K562 (cell line): ENCODE results near the gene SLC27A2. TPM values are rescaled to one million over a fixed set of nuclear protein-coding genes. Genes with fewer than 3 reads are reported as not detected.
A peak's percentile ranks its signal among the peaks of the same experiment; 100 is the strongest.

Experiments used
- ATAC-seq: fragments of 200-7000 bp; cut with Tn5 transposase; 3 replicates; pipeline ENCODE4 v1.9.1; 2020; ENCODE audit warnings: moderate library complexity
- BruUV-seq: library from RNA; stranded (reverse); fragments of 400-500 nt; replicated peaks from 2 replicates; lab custom pipeline; 2021; lab: Mats Ljungman, UMichigan
- CTCF ChIA-PET: fragments of 300-600 bp; formaldehyde crosslinking; extraction: SDS; loops from one replicate; lab custom pipeline; 2021; ENCODE audit warnings: low intra/inter-chr PET ratio; lab: Yijun Ruan, JAX
- POLR2A ChIA-PET: fragments of 300-600, 350-650 bp; sonication (Branson Sonifier 250); formaldehyde crosslinking; extraction: SDS; loops from one replicate; lab custom pipeline; 2021; ENCODE audit warnings: antibody characterized with exemption, inconsistent platforms; lab: Yijun Ruan, JAX
- DNase-seq, 4 experiments: peaks; one replicate each; pipeline versions ENCODE4 v3.0.0 to v3.0.0-alpha.2; 2011 to 2018; ENCODE audit warnings: low spot score in 3 of 4, mixed read lengths in 3 of 4; ENCODE audit errors: extremely low read depth in 1 of 4
- FAIRE-seq: peaks from 2 replicates; lab custom pipeline; 2011; peaks lifted over from hg19 to GRCh38; lab: Jason Lieb, UNC
- H2AFZ ChIP-seq: 2 replicates; pipeline ENCODE4 v1.6.0; 2011; ENCODE audit warnings: low read depth, low read length, control low read depth, inconsistent platforms
- H3K27ac ChIP-seq: fragments of 200-600 bp; 3 replicates; pipeline ENCODE4 v1.8.0; 2011; ENCODE audit warnings: low read depth, mild to moderate bottlenecking, control low read depth, inconsistent platforms, low read length, moderate library complexity, mixed read lengths; ENCODE audit errors: extremely low read depth
- H3K27me3 ChIP-seq, 2 experiments: fragments of 300-600 bp in 1 of 2; 2 replicates in 1 of 2; 3 replicates in 1 of 2; pipeline versions ENCODE4 v1.6.0 to v1.8.0; 2011; ENCODE audit warnings: inconsistent platforms in 2 of 2, low read length in 2 of 2, mild to moderate bottlenecking in 1 of 2, mixed read lengths in 1 of 2, moderate library complexity in 1 of 2; ENCODE audit not compliant: control insufficient read depth in 2 of 2, insufficient read depth in 2 of 2
- H3K36me3 ChIP-seq: fragments of 300-600 bp; 3 replicates; pipeline ENCODE4 v1.8.0; 2011; ENCODE audit warnings: mild to moderate bottlenecking, low read length, inconsistent platforms; ENCODE audit not compliant: control insufficient read depth, insufficient read depth
- H3K4me1 ChIP-seq, 2 experiments: fragments of 200-600 bp in 1 of 2; replicated peaks in 1 of 2; 2 replicates in 1 of 2; 3 replicates in 1 of 2; pipeline versions ENCODE4 v1.5.1 to v1.8.0; 2011; ENCODE audit warnings: inconsistent platforms in 2 of 2, low read length in 2 of 2, mild to moderate bottlenecking in 1 of 2, mixed read lengths in 1 of 2, moderate library complexity in 1 of 2; ENCODE audit not compliant: control insufficient read depth in 2 of 2, insufficient read depth in 2 of 2
- H3K4me2 ChIP-seq: 2 replicates; pipeline ENCODE4 v1.6.1; 2011; ENCODE audit warnings: low read length, control low read depth, inconsistent platforms, mixed read lengths; ENCODE audit not compliant: insufficient read depth
- H3K4me3 ChIP-seq: fragments of 200-600 bp; sonication (generic), shearing (Covaris generic); 2 replicates; pipeline ENCODE4 v1.5.1; 2016; ENCODE audit warnings: control low read depth, inconsistent platforms
- H3K79me2 ChIP-seq: fragments of 200-600 bp; 3 replicates; pipeline ENCODE4 v1.8.0; 2011; ENCODE audit warnings: low read length, inconsistent platforms; ENCODE audit not compliant: control insufficient read depth, insufficient read depth
- H3K9ac ChIP-seq, 2 experiments: 2 replicates each; pipeline versions ENCODE4 v1.6.0 to v1.6.1; 2011; ENCODE audit warnings: low read depth in 2 of 2, low read length in 2 of 2, control low read depth in 1 of 2, inconsistent platforms in 1 of 2, mild to moderate bottlenecking in 1 of 2, mixed read lengths in 1 of 2; ENCODE audit not compliant: insufficient read depth in 1 of 2
- H3K9me1 ChIP-seq: one replicate; pipeline ENCODE4 v1.6.0; 2011; ENCODE audit warnings: inconsistent platforms, mild to moderate bottlenecking, low read length, moderate library complexity; ENCODE audit not compliant: control insufficient read depth, insufficient read depth
- H3K9me3 ChIP-seq: replicated peaks from 2 replicates; pipeline ENCODE4 v1.5.1; 2011; ENCODE audit warnings: low read depth, low read length, inconsistent platforms; ENCODE audit not compliant: control insufficient read depth, insufficient read depth
- H4K20me1 ChIP-seq: replicated peaks from 2 replicates; pipeline ENCODE4 v1.6.1; 2011; ENCODE audit warnings: low read length, inconsistent platforms, mixed read lengths; ENCODE audit not compliant: control insufficient read depth, insufficient read depth
- FOXA3 ChIP-seq, 2 experiments: fragments of 450-650 bp in 1 of 2; sonication (generic) in 1 of 2; formaldehyde crosslinking; IDR thresholded peaks in 1 of 2; conservative IDR thresholded peaks in 1 of 2; 2 replicates each; pipeline versions ENCODE4 v1.4.0 to v1.8.0; 2020 to 2022; ENCODE audit warnings: mild to moderate bottlenecking in 2 of 2, missing genetic modification reagents in 1 of 2
- GATA2 ChIP-seq: sonication (generic); formaldehyde crosslinking; IDR thresholded peaks from 2 replicates; pipeline ENCODE4 v1.4.0; 2020; ENCODE audit warnings: mild to moderate bottlenecking, missing genetic modification reagents
- NCOA2 ChIP-seq, 2 experiments: fragments of 450-650 bp; IDR thresholded peaks; 2 replicates each; pipeline ENCODE4 v1.6.1; 2018; ENCODE audit warnings: mild to moderate bottlenecking in 2 of 2, moderate library complexity in 1 of 2; ENCODE audit not compliant: partially characterized antibody in 2 of 2
- NUFIP1 ChIP-seq: fragments of 450-650 bp; IDR thresholded peaks from 2 replicates; pipeline ENCODE4 v1.6.1; 2018; ENCODE audit not compliant: partially characterized antibody
- POLR2G ChIP-seq: fragments of 200-400 bp; formaldehyde crosslinking; IDR thresholded peaks from 2 replicates; pipeline ENCODE4 v1.6.1; 2017; ENCODE audit warnings: low read depth, mild to moderate bottlenecking, antibody characterized with exemption, low read length, moderate library complexity
- PRPF4 ChIP-seq: fragments of 200-400 bp; formaldehyde crosslinking; IDR thresholded peaks from one replicate; pipeline ENCODE4 v1.6.1; 2017; ENCODE audit warnings: low read length, low read depth, mild to moderate bottlenecking; ENCODE audit not compliant: insufficient read depth, poor library complexity, severe bottlenecking
- RBM34 ChIP-seq: fragments of 200-400 bp; formaldehyde crosslinking; IDR thresholded peaks from 2 replicates; pipeline ENCODE4 v1.6.1; 2018; ENCODE audit warnings: low read length, borderline replicate concordance; ENCODE audit not compliant: insufficient read depth
- RFX7 ChIP-seq: fragments of 250-450 bp; sonication (Bioruptor Pico); IDR thresholded peaks from 2 replicates; pipeline ENCODE4 v1.5.1; 2021; ENCODE audit warnings: mild to moderate bottlenecking
- ZNF41 ChIP-seq: fragments of 250-450 bp; sonication (Bioruptor Pico); conservative IDR thresholded peaks from 2 replicates; pipeline ENCODE4 v1.4.0; 2020; ENCODE audit warnings: mild to moderate bottlenecking
- ZNF79 ChIP-seq: fragments of 250-450 bp; sonication (Bioruptor Pico); IDR thresholded peaks from 2 replicates; pipeline ENCODE4 v1.4.0; 2020; ENCODE audit warnings: low read depth, mild to moderate bottlenecking, moderate library complexity
- WGBS: fragments of 100-300 bp; shearing (Covaris generic); methylation state at CpG from one replicate; pipeline ENCODE4 v1.1.6; 2016; ENCODE audit warnings: low coverage, mixed read lengths; ENCODE audit not compliant: insufficient coverage; ENCODE audit errors: missing lambda C conversion rate; 5-methylcytosine and 5-hydroxymethylcytosine counted together
- in situ Hi-C: fragments of 300-500 bp; cut with MboI; formaldehyde crosslinking; loops from 4 replicates; pipeline ENCODE4 v1.15.0; 2018; ENCODE audit warnings: inconsistent platforms, mixed read lengths
- intact Hi-C: fragments of 100-400 bp; cut with micrococcal nuclease; formaldehyde crosslinking; loops from 2 replicates; pipeline ENCODE4 v1.14.2; 2022
- polyA plus RNA-seq, 8 experiments: library from polyadenylated mRNA; depleted of rRNA in 4 of 8; stranded (reverse) in 5 of 8; unstranded in 3 of 8; fragments of >200 nt; fragmentation: Nextera tagmentation in 2 of 8; fragmentation: Illumina TruSeq in 1 of 8; extraction: Ambion mirVana in 2 of 8; extraction: Trizol in 1 of 8; gene quantifications; 2 replicates each; pipeline versions ENCODE4 v1.2.1 to v1.2.3, GENCODE V29; 2011 to 2014; ENCODE audit warnings: inconsistent platforms in 1 of 8, missing spikeins in 1 of 8
- total RNA-seq, 7 experiments: library from RNA; depleted of rRNA in 6 of 7; stranded (reverse); fragments of >200 nt in 6 of 7; fragmentation: Illumina TruSeq in 2 of 7; extraction: Trizol in 2 of 7; gene quantifications; 2 replicates each; pipeline versions ENCODE4 v1.2.1 to v1.2.3, GENCODE V29; 2011 to 2021; ENCODE audit warnings: low replicate concordance in 1 of 7
- TF ChIP-seq, protein P1 (sequence below), 3 experiments: fragments of 200-800 bp in 1 of 3; fragments of 250-450 bp in 1 of 3; fragments of 450-650 bp in 1 of 3; sonication (Bioruptor Pico) in 1 of 3; sonication (Bioruptor generic) in 1 of 3; formaldehyde crosslinking in 1 of 3; IDR thresholded peaks; 2 replicates each; pipeline versions ENCODE4 v1.6.1 to v1.8.0; 2016 to 2022; ENCODE audit warnings: mild to moderate bottlenecking in 2 of 3, missing genetic modification characterization in 2 of 3, missing compliant biosample characterization in 1 of 3, moderate library complexity in 1 of 3
- TF ChIP-seq, protein P2 (sequence below): sonication (generic); formaldehyde crosslinking; IDR thresholded peaks from 2 replicates; pipeline ENCODE4 v1.9.0; 2022; ENCODE audit warnings: mild to moderate bottlenecking, missing genetic modification reagents
- TF ChIP-seq, protein P3 (sequence below): fragments of 250-450 bp; sonication (Bioruptor Pico); IDR thresholded peaks from 2 replicates; pipeline ENCODE4 v1.5.0; 2021
- TF ChIP-seq, protein P4 (sequence below): fragments of 450-650 bp; IDR thresholded peaks from 2 replicates; pipeline ENCODE4 v1.6.1; 2016; ENCODE audit warnings: missing biosample characterization, missing genetic modification characterization

SLC27A2 gene
- total and polyA plus RNA-seq, 9 of the 15 experiments (the other 6 are each of a cell fraction or from before 2014, with no cell fraction given), result 4.9 to 38.0 (median 22.7) TPM

DNA sequence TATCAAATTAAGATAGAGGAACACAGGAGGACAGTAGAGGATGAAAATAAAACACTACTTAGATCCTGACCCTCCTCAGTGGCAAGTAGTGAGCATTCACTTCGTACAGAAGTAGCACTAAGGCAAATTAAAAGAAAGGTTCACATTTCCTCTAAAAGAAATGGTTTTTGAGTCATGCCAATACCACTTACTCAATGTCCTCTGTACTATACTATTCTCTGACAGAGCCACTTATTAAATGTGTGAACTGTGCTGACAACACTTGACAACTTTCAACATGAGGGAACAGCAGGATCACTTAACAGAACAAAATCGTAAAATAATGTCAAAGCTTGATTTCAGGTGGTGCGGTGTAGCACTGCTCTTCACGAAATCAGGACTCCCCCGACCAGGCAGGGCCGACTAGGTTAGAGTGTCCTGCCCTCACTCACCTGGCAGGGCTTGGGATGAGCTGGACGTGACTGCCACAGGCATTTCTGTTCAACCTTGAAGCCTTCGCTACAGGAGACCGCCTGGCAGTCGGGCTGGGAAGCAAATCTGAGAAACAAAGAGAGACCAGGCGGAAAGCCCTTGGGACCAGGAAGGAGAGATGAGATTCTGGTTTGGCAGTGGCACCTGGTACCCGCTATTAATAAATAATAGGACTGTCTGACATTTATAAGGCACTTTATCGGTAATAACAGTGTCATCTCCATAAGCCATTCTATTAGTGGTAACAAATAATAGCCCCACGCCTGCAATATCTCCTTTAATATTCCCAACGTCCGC is 611 bp upstream of the SLC27A2 start:
- no peaks in the 10 kb centered on the region for H3K9me1 ChIP-seq
- CTCF ChIA-PET, result interaction anchor here (0.6 to 1.2 kb wide), 2 partner anchors 134 to 740 kb away, joined by 3 to 4 read pairs; no protein-coding TSS in a partner anchor
- BruUV-seq, result no TSS peak
- H3K4me3 ChIP-seq, result peak overlapping the region; percentile 65; the same call in 1 of the 2 replicates
- no peaks in the 10 kb centered on the region for H3K27me3 ChIP-seq
- H3K9me3 ChIP-seq, result no peaks in the 10 kb centered on the region
- H4K20me1 ChIP-seq, result no peaks in the 10 kb centered on the region
- TF ChIP-seq, protein P1, sequence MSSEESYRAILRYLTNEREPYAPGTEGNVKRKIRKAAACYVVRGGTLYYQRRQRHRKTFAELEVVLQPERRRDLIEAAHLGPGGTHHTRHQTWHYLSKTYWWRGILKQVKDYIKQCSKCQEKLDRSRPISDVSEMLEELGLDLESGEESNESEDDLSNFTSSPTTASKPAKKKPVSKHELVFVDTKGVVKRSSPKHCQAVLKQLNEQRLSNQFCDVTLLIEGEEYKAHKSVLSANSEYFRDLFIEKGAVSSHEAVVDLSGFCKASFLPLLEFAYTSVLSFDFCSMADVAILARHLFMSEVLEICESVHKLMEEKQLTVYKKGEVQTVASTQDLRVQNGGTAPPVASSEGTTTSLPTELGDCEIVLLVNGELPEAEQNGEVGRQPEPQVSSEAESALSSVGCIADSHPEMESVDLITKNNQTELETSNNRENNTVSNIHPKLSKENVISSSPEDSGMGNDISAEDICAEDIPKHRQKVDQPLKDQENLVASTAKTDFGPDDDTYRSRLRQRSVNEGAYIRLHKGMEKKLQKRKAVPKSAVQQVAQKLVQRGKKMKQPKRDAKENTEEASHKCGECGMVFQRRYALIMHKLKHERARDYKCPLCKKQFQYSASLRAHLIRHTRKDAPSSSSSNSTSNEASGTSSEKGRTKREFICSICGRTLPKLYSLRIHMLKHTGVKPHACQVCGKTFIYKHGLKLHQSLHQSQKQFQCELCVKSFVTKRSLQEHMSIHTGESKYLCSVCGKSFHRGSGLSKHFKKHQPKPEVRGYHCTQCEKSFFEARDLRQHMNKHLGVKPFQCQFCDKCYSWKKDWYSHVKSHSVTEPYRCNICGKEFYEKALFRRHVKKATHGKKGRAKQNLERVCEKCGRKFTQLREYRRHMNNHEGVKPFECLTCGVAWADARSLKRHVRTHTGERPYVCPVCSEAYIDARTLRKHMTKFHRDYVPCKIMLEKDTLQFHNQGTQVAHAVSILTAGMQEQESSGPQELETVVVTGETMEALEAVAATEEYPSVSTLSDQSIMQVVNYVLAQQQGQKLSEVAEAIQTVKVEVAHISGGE (CRISPR knock-in tag; IDR thresholded peaks at IDR 0.05), result peak in 1 of 3 experiments; percentile 33; a peak in 1 of 6 replicates
- no peak for TF ChIP-seq FOXA3 (CRISPR knock-in tag; conservative IDR thresholded peaks at IDR 0.05 in 1 of 2, IDR thresholded peaks at IDR 0.05 in 1 of 2)
- TF ChIP-seq RFX7 (CRISPR knock-in tag), result no peak
- TF ChIP-seq, protein P2, sequence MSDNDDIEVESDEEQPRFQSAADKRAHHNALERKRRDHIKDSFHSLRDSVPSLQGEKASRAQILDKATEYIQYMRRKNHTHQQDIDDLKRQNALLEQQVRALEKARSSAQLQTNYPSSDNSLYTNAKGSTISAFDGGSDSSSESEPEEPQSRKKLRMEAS (CRISPR knock-in tag), result no peak
- no peak for TF ChIP-seq NCOA2 (IDR thresholded peaks at IDR 0.05; ENCODE audit: partially characterized antibody in 2 of 2)
- TF ChIP-seq ZNF41, result no peak
- TF ChIP-seq NUFIP1, result no peak
- no peak for TF ChIP-seq GATA2 (CRISPR knock-in tag)
- no peak for TF ChIP-seq RBM34
- 0 out of 2 replicates have a peak, but pooled peaks have one; percentile 14 for TF ChIP-seq ZNF79 (CRISPR knock-in tag)
- TF ChIP-seq POLR2G, result no peak
- TF ChIP-seq, protein P3, sequence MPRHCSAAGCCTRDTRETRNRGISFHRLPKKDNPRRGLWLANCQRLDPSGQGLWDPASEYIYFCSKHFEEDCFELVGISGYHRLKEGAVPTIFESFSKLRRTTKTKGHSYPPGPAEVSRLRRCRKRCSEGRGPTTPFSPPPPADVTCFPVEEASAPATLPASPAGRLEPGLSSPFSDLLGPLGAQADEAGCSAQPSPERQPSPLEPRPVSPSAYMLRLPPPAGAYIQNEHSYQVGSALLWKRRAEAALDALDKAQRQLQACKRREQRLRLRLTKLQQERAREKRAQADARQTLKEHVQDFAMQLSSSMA (CRISPR knock-in tag), result no peak
- no peak for TF ChIP-seq PRPF4
- TF ChIP-seq, protein P4, sequence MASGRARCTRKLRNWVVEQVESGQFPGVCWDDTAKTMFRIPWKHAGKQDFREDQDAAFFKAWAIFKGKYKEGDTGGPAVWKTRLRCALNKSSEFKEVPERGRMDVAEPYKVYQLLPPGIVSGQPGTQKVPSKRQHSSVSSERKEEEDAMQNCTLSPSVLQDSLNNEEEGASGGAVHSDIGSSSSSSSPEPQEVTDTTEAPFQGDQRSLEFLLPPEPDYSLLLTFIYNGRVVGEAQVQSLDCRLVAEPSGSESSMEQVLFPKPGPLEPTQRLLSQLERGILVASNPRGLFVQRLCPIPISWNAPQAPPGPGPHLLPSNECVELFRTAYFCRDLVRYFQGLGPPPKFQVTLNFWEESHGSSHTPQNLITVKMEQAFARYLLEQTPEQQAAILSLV (tag), result no peak
- 70% methylated on average over 16 of the region's 16 CpGs for WGBS
- FAIRE-seq, result no peak
- intact Hi-C loops, result loop anchor here (5.0 kb wide), 1 partner anchor 246 kb away; no protein-coding TSS in a partner anchor
- in situ Hi-C loops, result no loop called here
- H3K79me2 ChIP-seq, result peaks cover 25% of the 10 kb centered on the region
- peak overlapping the region; percentile 85 for H3K4me2 ChIP-seq
- peak overlapping the region; percentile 35 to 96; a peak in 2 of 4 replicates for H3K9ac ChIP-seq
- H3K4me1 ChIP-seq, result peaks cover 16 to 21% of the 10 kb centered on the region in 2 experiments; a peak in 4 of 5 replicates
- no peak for ATAC-seq
- no peaks in the 10 kb centered on the region for H3K36me3 ChIP-seq
- no peak for DNase-seq
- POLR2A ChIA-PET, result interaction anchor here (0.6 to 2.0 kb wide), 8 partner anchors 8 to 172 kb away, joined by 3 to 11 read pairs (median 4); no protein-coding TSS in a partner anchor
- H2AFZ ChIP-seq, result peak overlapping the region; percentile 95
- no peak overlapping the region for H3K27ac ChIP-seq
